Spleen (tissue), 7 donors: ENCODE measurements around the gene CNNM2.

ENCODE experiments used
- CTCF ChIP-seq, 11 experiments: fragments of 200-600 bp in 7 of 11; fragments of 450-650 bp in 4 of 11; sonication (generic) in 4 of 11; IDR thresholded peaks in 8 of 11; conservative IDR thresholded peaks in 3 of 11; 1 replicate in 7 of 11; 2 replicates in 4 of 11; pipeline versions ENCODE4 v1.4.0 to v1.8.0; 2016 to 2021; ENCODE audit warnings: antibody characterized with exemption in 11 of 11, inconsistent platforms in 4 of 11, mild to moderate bottlenecking in 1 of 11
- POLR2AphosphoS5 ChIP-seq, 3 donors: sonication (generic); formaldehyde crosslinking; IDR thresholded peaks; one replicate each; pipeline ENCODE4 v1.5.1; 2017; ENCODE audit warnings: antibody characterized with exemption in 3 of 3
- donor health status: DM: no; HTN: no; CAD: no; lungs with moderate emphysema.
- donor health status: DM: no; HTN: no; CAD: no.
- donor health status: DM: no; HTN: no; CAD: no.

GRCh38 chr10:103077020-103077419 is 158.9 kb downstream of the CNNM2 start:
- no peak for TF ChIP-seq CTCF (IDR thresholded peaks at IDR 0.05 in 8 of 11, conservative IDR thresholded peaks at IDR 0.05 in 3 of 11)
- peak in 1 of 3 donors; percentile 29 for TF ChIP-seq POLR2AphosphoS5 (IDR thresholded peaks at IDR 0.05)
